C4-2B (cell line): ENCODE measurements around the gene DYRK1A.

Experiments
- CTCF ChIP-seq: fragments of 450-650 bp; conservative IDR thresholded peaks from 2 replicates; pipeline ENCODE4 v1.5.1; 2017; ENCODE audit warnings: mild to moderate bottlenecking
- ZFX ChIP-seq: fragments of 450-650 bp; IDR thresholded peaks from 2 replicates; pipeline ENCODE4 v1.6.1; 2017

- no peak for TF ChIP-seq CTCF
- TF ChIP-seq ZFX: no peak
These were observed 3.8 kb downstream of the DYRK1A start for GRCh38 chr21:37370152-37371040.
